Measurements from ENCODE around the gene MYO3B. TPM values are rescaled to one million over a fixed set of nuclear protein-coding genes. Genes with fewer than 3 reads are reported as not detected.

MYO3B gene
- total RNA-seq, 4 donors from 2014 or later: 0.48 TPM; not detected in 3

DNA sequence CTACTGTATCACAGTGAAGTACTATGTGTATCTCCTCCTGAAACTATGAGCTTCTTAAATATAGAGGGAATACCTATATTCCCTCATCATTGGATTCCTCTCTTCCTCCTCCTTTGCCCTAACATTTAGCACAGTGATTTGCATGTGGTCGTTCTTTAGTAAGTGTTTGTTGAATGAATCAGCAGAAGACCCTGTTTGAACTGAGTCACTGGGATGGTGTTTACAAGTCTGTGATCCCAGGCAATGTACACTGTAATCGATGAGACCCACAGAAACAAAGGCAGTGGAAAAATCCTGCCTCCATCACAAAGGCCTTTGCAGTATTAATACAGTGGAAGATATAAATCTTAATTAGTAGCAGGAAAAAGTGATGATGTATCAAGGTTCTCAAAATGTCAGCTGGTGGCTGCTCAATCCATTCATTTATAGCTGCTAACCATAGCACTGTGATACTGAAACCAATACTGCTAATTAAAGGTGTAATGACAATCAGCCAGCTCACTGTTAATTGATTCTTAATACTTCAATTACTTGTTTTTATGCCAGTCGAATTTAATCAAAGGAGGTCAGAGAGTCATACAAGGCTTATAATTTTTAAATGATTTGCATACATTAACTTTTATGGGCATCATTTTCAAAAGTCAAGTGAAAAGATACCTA, 20.8 kb upstream of the MYO3B start:
- peaks cover 0 to 4% (median 1%) of the 10 kb centered on the region in 4 donors for H3K4me1 ChIP-seq
- intact Hi-C loops (cut with DNase I; ENCODE audit: low total_unique reads): no loop called here
- WGBS, 2 donors (ENCODE audit: low coverage in 1 of 2): 53 to 57% methylated on average over 3 of the region's 3 CpGs
- TF ChIP-seq POLR2AphosphoS5 (IDR thresholded peaks at IDR 0.05): no peak
- TF ChIP-seq, protein P1, sequence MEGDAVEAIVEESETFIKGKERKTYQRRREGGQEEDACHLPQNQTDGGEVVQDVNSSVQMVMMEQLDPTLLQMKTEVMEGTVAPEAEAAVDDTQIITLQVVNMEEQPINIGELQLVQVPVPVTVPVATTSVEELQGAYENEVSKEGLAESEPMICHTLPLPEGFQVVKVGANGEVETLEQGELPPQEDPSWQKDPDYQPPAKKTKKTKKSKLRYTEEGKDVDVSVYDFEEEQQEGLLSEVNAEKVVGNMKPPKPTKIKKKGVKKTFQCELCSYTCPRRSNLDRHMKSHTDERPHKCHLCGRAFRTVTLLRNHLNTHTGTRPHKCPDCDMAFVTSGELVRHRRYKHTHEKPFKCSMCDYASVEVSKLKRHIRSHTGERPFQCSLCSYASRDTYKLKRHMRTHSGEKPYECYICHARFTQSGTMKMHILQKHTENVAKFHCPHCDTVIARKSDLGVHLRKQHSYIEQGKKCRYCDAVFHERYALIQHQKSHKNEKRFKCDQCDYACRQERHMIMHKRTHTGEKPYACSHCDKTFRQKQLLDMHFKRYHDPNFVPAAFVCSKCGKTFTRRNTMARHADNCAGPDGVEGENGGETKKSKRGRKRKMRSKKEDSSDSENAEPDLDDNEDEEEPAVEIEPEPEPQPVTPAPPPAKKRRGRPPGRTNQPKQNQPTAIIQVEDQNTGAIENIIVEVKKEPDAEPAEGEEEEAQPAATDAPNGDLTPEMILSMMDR (IDR thresholded peaks at IDR 0.05): no peak
- no peak for TF ChIP-seq POLR2A (IDR thresholded peaks at IDR 0.05)
- no peak for TF ChIP-seq EP300 (IDR thresholded peaks at IDR 0.05; ENCODE audit: low read depth)
- in situ Hi-C loops (cut with MboI; ENCODE audit: low pct_ligation_motif_present in 1 of 4, low pct_unique_long_range_greater_than_20kb in 1 of 4, low sequenced_read_pairs in 3 of 4): no loop called here
- no peaks in the 10 kb centered on the region for H3K9me3 ChIP-seq
- DNase-seq: no peak
- no peak overlapping the region for H3K4me3 ChIP-seq
- no peaks in the 10 kb centered on the region for H3K36me3 ChIP-seq
- H3K27me3 ChIP-seq: no peaks in the 10 kb centered on the region
- no peak overlapping the region for H3K27ac ChIP-seq

DNA sequence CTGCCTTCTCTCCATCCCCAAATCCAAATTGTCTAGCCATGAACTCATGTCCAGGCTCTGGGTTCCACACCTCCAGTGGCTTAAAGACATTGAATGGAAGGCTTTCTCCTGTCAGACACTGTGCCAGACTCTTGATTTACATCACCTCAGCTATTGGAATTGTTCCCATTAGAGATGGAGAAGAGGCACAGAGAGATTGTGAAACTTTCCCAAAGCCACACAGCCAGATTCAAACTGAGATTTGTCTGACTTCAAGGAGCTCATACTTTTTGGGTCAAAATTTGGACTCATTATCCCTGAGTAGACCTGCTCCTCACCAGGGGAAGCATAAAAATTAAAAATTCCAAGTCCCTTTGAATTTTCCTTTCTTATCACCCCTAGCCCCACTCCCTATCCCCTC, 18.9 kb upstream of the MYO3B start:
- Histone ChIP-seq H3K4me1 (peaks cover 0 to 4% (median 1%) of the 10 kb centered on the region in 4 donors), H3K4me3 (no peak overlapping the region), H3K36me3 (no peaks in the 10 kb centered on the region), H3K9me3 (no peaks in the 10 kb centered on the region), H3K27ac (no peak overlapping the region), H3K27me3 (no peaks in the 10 kb centered on the region)
- DNase-seq: no peak
- intact Hi-C loops (cut with DNase I; ENCODE audit: low total_unique reads): no loop called here
- in situ Hi-C loops (cut with MboI; ENCODE audit: low pct_ligation_motif_present in 1 of 4, low pct_unique_long_range_greater_than_20kb in 1 of 4, low sequenced_read_pairs in 3 of 4): no loop called here
- TF ChIP-seq, protein P1 (IDR thresholded peaks at IDR 0.05): no peak
- no peak for TF ChIP-seq POLR2AphosphoS5 (IDR thresholded peaks at IDR 0.05)
- no peak for TF ChIP-seq EP300 (IDR thresholded peaks at IDR 0.05; ENCODE audit: low read depth)

GRCh38 chr2:170161516-170162270, 16.3 kb upstream of the MYO3B start:
- WGBS, 2 donors (ENCODE audit: low coverage in 1 of 2): 82 to 98% methylated on average over 3 to 4 of the region's 4 CpGs
- Histone ChIP-seq H3K36me3 (no peaks in the 10 kb centered on the region), H3K9me3 (no peaks in the 10 kb centered on the region), H3K4me3 (no peak overlapping the region), H3K27ac (no peak overlapping the region), H3K4me1 (no peaks in the 10 kb centered on the region), H3K27me3 (no peaks in the 10 kb centered on the region)
- no peak for DNase-seq
- TF ChIP-seq POLR2A (IDR thresholded peaks at IDR 0.05): no peak
- TF ChIP-seq EP300 (IDR thresholded peaks at IDR 0.05; ENCODE audit: low read depth): no peak
- TF ChIP-seq POLR2AphosphoS5 (IDR thresholded peaks at IDR 0.05): no peak
- TF ChIP-seq, protein P1 (IDR thresholded peaks at IDR 0.05): no peak
- in situ Hi-C loops (cut with MboI; ENCODE audit: low pct_ligation_motif_present in 1 of 4, low pct_unique_long_range_greater_than_20kb in 1 of 4, low sequenced_read_pairs in 3 of 4) (no loop called here), intact Hi-C loops (cut with DNase I; ENCODE audit: low total_unique reads) (no loop called here)

GRCh38 chr2:170162271-170162632, 15.7 kb upstream of the MYO3B start:
- Histone ChIP-seq H3K4me3 (no peak overlapping the region), H3K36me3 (no peaks in the 10 kb centered on the region), H3K27ac (no peak overlapping the region), H3K9me3 (no peaks in the 10 kb centered on the region), H3K4me1 (no peaks in the 10 kb centered on the region), H3K27me3 (no peaks in the 10 kb centered on the region)
- WGBS, 2 donors (ENCODE audit: low coverage in 1 of 2): 90% methylated on average over 4 of the region's 4 CpGs
- in situ Hi-C loops (cut with MboI; ENCODE audit: low pct_ligation_motif_present in 1 of 4, low pct_unique_long_range_greater_than_20kb in 1 of 4, low sequenced_read_pairs in 3 of 4): no loop called here
- TF ChIP-seq POLR2A (IDR thresholded peaks at IDR 0.05) (no peak), EP300 (IDR thresholded peaks at IDR 0.05; ENCODE audit: low read depth) (no peak), POLR2AphosphoS5 (IDR thresholded peaks at IDR 0.05) (no peak)
- TF ChIP-seq, protein P1 (IDR thresholded peaks at IDR 0.05): no peak
- intact Hi-C loops (cut with DNase I; ENCODE audit: low total_unique reads): no loop called here
- no peak for DNase-seq
